GM12878 (cell line): ENCODE results near the gene TEPSIN. TPM values are rescaled to one million over a fixed set of nuclear protein-coding genes. Genes with fewer than 3 reads are reported as not detected.

Experiments used
- BCLAF1 ChIP-seq: fragments of 450-650 bp; IDR thresholded peaks from 2 replicates; pipeline ENCODE4 v1.6.1; 2017; ENCODE audit warnings: antibody characterized with exemption, mild to moderate bottlenecking, moderate library complexity
- BMI1 ChIP-seq: fragments of 450-650 bp; IDR thresholded peaks from 2 replicates; pipeline ENCODE4 v1.6.1; 2016; ENCODE audit warnings: mild to moderate bottlenecking, moderate library complexity, borderline replicate concordance
- CBX3 ChIP-seq: fragments of 200-600 bp; sonication (generic); IDR thresholded peaks from 2 replicates; pipeline ENCODE4 v1.6.1; 2016; ENCODE audit warnings: low read depth, borderline replicate concordance
- CHD2 ChIP-seq: IDR thresholded peaks from 2 replicates; pipeline ENCODE4 v1.6.1; 2011; ENCODE audit warnings: low read depth, low read length, improper control_type of control experiment, borderline replicate concordance
- IKZF2 ChIP-seq, 2 experiments: fragments of 450-650 bp; IDR thresholded peaks; 2 replicates each; pipeline ENCODE4 v1.6.1; 2017; ENCODE audit warnings: mild to moderate bottlenecking in 2 of 2, moderate library complexity in 2 of 2
- JUND ChIP-seq: IDR thresholded peaks from 2 replicates; pipeline ENCODE4 v1.6.1; 2012; ENCODE audit warnings: low read depth, mild to moderate bottlenecking, low read length, improper control_type of control experiment, moderate library complexity
- NBN ChIP-seq: fragments of 450-650 bp; IDR thresholded peaks from 2 replicates; pipeline ENCODE4 v1.6.1; 2016
- RB1 ChIP-seq: fragments of 450-650 bp; formaldehyde crosslinking; IDR thresholded peaks from 2 replicates; pipeline ENCODE4 v1.6.1; 2017; ENCODE audit warnings: mild to moderate bottlenecking, borderline replicate concordance
- RELA ChIP-seq: fragments of 450-650 bp; IDR thresholded peaks from 2 replicates; pipeline ENCODE4 v1.8.0; 2014; ENCODE audit warnings: borderline replicate concordance; ENCODE audit not compliant: partially characterized antibody
- SMC3 ChIP-seq: IDR thresholded peaks from 2 replicates; pipeline ENCODE4 v1.6.1; 2011; ENCODE audit warnings: low read length, improper control_type of control experiment, borderline replicate concordance
- ZBED1 ChIP-seq: IDR thresholded peaks from 2 replicates; pipeline ENCODE4 v1.6.1; 2016; ENCODE audit warnings: borderline replicate concordance
- ZBTB33 ChIP-seq: fragments of 450-650 bp; IDR thresholded peaks from 2 replicates; pipeline ENCODE4 v1.6.1; 2017; ENCODE audit warnings: mild to moderate bottlenecking
- polyA plus RNA-seq, 11 experiments: library from polyadenylated mRNA; depleted of rRNA in 4 of 11; unstranded in 6 of 11; stranded (reverse) in 5 of 11; fragments of >200 nt; fragmentation: Nextera tagmentation in 4 of 11; fragmentation: Illumina TruSeq in 1 of 11; extraction: Ambion mirVana in 4 of 11; extraction: Trizol in 1 of 11; gene quantifications; 1 replicate in 1 of 11; 2 replicates in 10 of 11; pipeline versions ENCODE4 v1.2.1 to v1.2.3, GENCODE V29; 2011 to 2016; ENCODE audit warnings: inconsistent platforms in 2 of 11, missing spikeins in 2 of 11, low read depth in 1 of 11
- total RNA-seq, 4 experiments: library from RNA; depleted of rRNA in 3 of 4; stranded (reverse); fragments of >200 nt in 3 of 4; fragmentation: Illumina TruSeq in 1 of 4; extraction: Trizol in 1 of 4; gene quantifications; 2 replicates each; pipeline versions ENCODE4 v1.2.1 to v1.2.3, GENCODE V29; 2013 to 2021
- TF ChIP-seq, protein P1 (sequence below): IDR thresholded peaks from 2 replicates; pipeline ENCODE4 v1.6.1; 2011; ENCODE audit warnings: low read depth, low read length, improper control_type of control experiment, borderline replicate concordance
- TF ChIP-seq, protein P2 (sequence below): fragments of 450-650 bp; IDR thresholded peaks from 2 replicates; pipeline ENCODE4 v1.6.1; 2018; ENCODE audit warnings: mild to moderate bottlenecking, low read depth, moderate library complexity; ENCODE audit not compliant: partially characterized antibody
- TF ChIP-seq, protein P3 (sequence below): IDR thresholded peaks from 2 replicates; pipeline ENCODE4 v1.6.1; 2012; ENCODE audit warnings: low read depth, low read length, improper control_type of control experiment

Gene TEPSIN
- total and polyA plus RNA-seq, 10 of the 15 experiments (the other 5 are each of a cell fraction or from before 2014, with no cell fraction given), result 0.87 to 36.7 (median 5.3) TPM

DNA sequence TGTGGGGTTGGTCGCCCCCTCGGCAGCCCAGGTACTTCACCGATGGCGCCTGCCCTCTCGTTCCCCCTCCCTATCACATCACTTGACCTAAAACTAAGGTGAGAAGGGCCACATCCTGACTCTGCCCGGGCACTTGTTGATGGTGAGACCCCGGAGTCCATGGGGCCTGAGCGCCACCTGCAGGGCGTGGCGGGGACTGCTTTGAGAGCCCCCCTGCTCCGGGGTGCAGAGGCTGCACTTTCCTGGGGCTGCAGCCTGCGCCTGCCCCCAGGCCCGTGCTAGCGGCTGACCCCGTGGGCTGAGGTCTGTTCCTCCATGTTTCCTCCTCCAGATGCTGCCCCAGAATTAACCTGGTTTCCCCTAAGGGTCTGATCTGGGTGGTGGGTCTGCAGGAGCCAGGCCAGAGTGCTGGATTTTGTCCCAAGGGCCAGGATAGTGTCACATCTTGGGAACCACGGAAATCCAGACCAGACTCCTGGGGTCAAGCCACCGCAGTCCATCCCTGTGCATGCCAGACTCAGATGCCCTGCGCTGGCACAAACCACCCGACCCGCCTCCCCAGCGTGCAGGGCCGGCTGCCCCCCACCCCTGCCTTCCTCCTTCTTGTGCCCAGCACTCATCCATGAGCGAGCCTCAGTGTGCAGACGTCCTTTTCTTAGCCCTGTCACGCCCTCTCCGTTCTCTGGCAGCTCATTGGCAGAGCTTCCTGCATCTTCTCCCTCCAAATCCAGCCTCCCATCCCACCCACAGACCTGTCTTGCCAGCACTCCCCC lies 3.0 kb upstream of the TEPSIN start (continued):
- TF ChIP-seq ZBTB33 (no peak), BMI1 (no peak), SMC3 (peak; percentile 65), RB1 (no peak), CBX3 (no peak), IKZF2 (IDR thresholded peaks at IDR 0.05) (no peak), NBN (no peak), JUND (no peak), BCLAF1 (no peak), CHD2 (no peak), ZBED1 (no peak), RELA (no peak)
- TF ChIP-seq, protein P1, sequence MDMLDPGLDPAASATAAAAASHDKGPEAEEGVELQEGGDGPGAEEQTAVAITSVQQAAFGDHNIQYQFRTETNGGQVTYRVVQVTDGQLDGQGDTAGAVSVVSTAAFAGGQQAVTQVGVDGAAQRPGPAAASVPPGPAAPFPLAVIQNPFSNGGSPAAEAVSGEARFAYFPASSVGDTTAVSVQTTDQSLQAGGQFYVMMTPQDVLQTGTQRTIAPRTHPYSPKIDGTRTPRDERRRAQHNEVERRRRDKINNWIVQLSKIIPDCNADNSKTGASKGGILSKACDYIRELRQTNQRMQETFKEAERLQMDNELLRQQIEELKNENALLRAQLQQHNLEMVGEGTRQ, result no peak
- TF ChIP-seq, protein P2, sequence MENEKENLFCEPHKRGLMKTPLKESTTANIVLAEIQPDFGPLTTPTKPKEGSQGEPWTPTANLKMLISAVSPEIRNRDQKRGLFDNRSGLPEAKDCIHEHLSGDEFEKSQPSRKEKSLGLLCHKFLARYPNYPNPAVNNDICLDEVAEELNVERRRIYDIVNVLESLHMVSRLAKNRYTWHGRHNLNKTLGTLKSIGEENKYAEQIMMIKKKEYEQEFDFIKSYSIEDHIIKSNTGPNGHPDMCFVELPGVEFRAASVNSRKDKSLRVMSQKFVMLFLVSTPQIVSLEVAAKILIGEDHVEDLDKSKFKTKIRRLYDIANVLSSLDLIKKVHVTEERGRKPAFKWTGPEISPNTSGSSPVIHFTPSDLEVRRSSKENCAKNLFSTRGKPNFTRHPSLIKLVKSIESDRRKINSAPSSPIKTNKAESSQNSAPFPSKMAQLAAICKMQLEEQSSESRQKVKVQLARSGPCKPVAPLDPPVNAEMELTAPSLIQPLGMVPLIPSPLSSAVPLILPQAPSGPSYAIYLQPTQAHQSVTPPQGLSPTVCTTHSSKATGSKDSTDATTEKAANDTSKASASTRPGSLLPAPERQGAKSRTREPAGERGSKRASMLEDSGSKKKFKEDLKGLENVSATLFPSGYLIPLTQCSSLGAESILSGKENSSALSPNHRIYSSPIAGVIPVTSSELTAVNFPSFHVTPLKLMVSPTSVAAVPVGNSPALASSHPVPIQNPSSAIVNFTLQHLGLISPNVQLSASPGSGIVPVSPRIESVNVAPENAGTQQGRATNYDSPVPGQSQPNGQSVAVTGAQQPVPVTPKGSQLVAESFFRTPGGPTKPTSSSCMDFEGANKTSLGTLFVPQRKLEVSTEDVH, result no peak
- TF ChIP-seq, protein P3, sequence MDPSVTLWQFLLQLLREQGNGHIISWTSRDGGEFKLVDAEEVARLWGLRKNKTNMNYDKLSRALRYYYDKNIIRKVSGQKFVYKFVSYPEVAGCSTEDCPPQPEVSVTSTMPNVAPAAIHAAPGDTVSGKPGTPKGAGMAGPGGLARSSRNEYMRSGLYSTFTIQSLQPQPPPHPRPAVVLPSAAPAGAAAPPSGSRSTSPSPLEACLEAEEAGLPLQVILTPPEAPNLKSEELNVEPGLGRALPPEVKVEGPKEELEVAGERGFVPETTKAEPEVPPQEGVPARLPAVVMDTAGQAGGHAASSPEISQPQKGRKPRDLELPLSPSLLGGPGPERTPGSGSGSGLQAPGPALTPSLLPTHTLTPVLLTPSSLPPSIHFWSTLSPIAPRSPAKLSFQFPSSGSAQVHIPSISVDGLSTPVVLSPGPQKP, result no peak
